Common myeloid progenitor, CD34-positive (primary cell): Measurements from ENCODE around the gene ATP8A2.

Experiments used
- CTCF ChIA-PET: fragments of 350-600 bp; sonication (Branson Sonifier 250); formaldehyde crosslinking; loops from one replicate; lab custom pipeline; 2021; ENCODE audit warnings: antibody characterized with exemption; lab: Charles Lee
- POLR2A ChIA-PET: fragments of 350-600 bp; sonication (Branson Sonifier 250); formaldehyde crosslinking; loops from one replicate; lab custom pipeline; 2021; ENCODE audit warnings: antibody characterized with exemption; lab: Charles Lee
- DNase-seq, 3 donors: peaks; one replicate each; pipeline versions ENCODE4 v3.0.0 to v3.0.0-alpha.2; 2013
- H3K27ac ChIP-seq, 2 experiments: 1 replicate in 1 of 2; 2 replicates in 1 of 2; pipeline ENCODE4 v1.7.0; 2013; ENCODE audit warnings: inconsistent platforms in 2 of 2, low read length in 2 of 2, mild to moderate bottlenecking in 2 of 2, low read depth in 1 of 2, moderate library complexity in 1 of 2; ENCODE audit not compliant: severe bottlenecking in 2 of 2, insufficient read depth in 1 of 2, poor library complexity in 1 of 2
- H3K27me3 ChIP-seq, 5 experiments: replicated peaks in 2 of 5; 1 replicate in 3 of 5; 2 replicates in 2 of 5; pipeline versions ENCODE4 v1.6.1 to v1.7.0; 2013; ENCODE audit warnings: low read length in 4 of 5, mild to moderate bottlenecking in 2 of 5, moderate library complexity in 2 of 5, inconsistent platforms in 1 of 5; ENCODE audit not compliant: insufficient read depth in 5 of 5, control insufficient read depth in 4 of 5
- H3K36me3 ChIP-seq, 4 experiments: 1 replicate in 2 of 4; 2 replicates in 2 of 4; pipeline versions ENCODE4 v1.6.1 to v1.7.0; 2013; ENCODE audit warnings: low read length in 3 of 4, control low read depth in 1 of 4, mild to moderate bottlenecking in 1 of 4; ENCODE audit not compliant: control insufficient read depth in 4 of 4, insufficient read depth in 4 of 4
- H3K4me1 ChIP-seq, 4 experiments: 1 replicate in 3 of 4; 2 replicates in 1 of 4; pipeline versions ENCODE4 v1.6.1 to v1.7.1; 2013; ENCODE audit warnings: low read length in 3 of 4, mild to moderate bottlenecking in 3 of 4, control low read depth in 1 of 4, inconsistent platforms in 1 of 4, moderate library complexity in 1 of 4; ENCODE audit not compliant: control insufficient read depth in 4 of 4, insufficient read depth in 4 of 4; ENCODE audit errors: control extremely low read depth in 1 of 4
- H3K4me3 ChIP-seq, 7 experiments: 1 replicate in 4 of 7; 2 replicates in 3 of 7; pipeline versions ENCODE4 v1.5.1 to v1.7.0; 2013; ENCODE audit warnings: mild to moderate bottlenecking in 7 of 7, low read length in 6 of 7, moderate library complexity in 6 of 7, inconsistent platforms in 2 of 7, low read depth in 2 of 7, control low read depth in 1 of 7; ENCODE audit not compliant: insufficient read depth in 4 of 7, control insufficient read depth in 1 of 7; ENCODE audit errors: extremely low read depth in 1 of 7
- H3K9me3 ChIP-seq, 5 experiments: 1 replicate in 4 of 5; 2 replicates in 1 of 5; pipeline versions ENCODE4 v1.6.1 to v1.7.1; 2013; ENCODE audit warnings: low read length in 4 of 5, mild to moderate bottlenecking in 2 of 5, inconsistent platforms in 1 of 5, low read depth in 1 of 5, moderate library complexity in 1 of 5; ENCODE audit not compliant: control insufficient read depth in 4 of 5, insufficient read depth in 2 of 5; ENCODE audit errors: control extremely low read depth in 1 of 5
- WGBS: methylation state at CpG from one replicate; pipeline ENCODE4 v1.1.5; 2013; ENCODE audit not compliant: insufficient coverage; 5-methylcytosine and 5-hydroxymethylcytosine counted together

The ATP8A2 gene

DNA sequence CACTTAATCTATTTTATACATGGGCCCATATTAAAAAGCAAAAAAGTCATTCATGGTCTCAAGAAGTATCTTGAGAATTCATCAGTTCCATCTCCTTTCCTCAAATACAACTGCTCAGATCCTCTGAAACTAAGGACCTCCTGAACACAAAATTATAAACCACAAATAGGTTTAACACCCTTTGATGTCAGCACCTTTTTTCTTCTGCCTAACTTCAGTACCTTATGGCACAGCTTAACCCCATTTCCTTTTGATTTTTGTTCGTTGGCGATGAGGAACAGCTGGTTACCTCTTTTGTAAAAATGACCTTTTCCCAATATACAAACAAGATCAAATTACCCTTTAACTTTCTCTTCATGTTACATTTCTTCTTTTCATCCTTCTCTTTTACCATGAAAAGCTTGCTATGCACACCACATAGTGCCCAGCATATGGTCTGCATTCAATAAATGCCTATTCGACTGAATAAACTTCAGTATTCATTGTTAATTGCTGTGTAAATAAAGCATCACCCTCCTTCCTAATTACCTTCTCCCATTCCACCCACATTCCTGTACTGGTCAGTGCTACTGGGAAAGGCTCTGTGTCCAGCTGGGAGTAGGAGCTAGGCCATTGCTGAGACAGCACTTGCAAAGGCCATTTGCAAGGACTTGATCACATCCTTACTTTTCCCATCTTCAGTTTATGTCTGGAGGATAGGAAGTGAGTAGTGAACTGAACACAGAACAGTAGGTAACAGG lies 362.1 kb downstream of the ATP8A2 start:
- no peak overlapping the region for H3K27ac ChIP-seq
- H3K9me3 ChIP-seq, result no peaks in the 10 kb centered on the region
- 77% methylated on average over 2 of the region's 3 CpGs for WGBS
- no peaks in the 10 kb centered on the region for H3K36me3 ChIP-seq
- H3K27me3 ChIP-seq, result peaks cover 0 to 2% (median 0%) of the 10 kb centered on the region in 5 experiments
- DNase-seq, result no peak
- CTCF ChIA-PET, result no interaction called here
- H3K4me1 ChIP-seq, result peaks cover 0 to 10% (median 10%) of the 10 kb centered on the region in 4 experiments
- H3K4me3 ChIP-seq, result no peak overlapping the region
- POLR2A ChIA-PET, result no interaction called here

DNA sequence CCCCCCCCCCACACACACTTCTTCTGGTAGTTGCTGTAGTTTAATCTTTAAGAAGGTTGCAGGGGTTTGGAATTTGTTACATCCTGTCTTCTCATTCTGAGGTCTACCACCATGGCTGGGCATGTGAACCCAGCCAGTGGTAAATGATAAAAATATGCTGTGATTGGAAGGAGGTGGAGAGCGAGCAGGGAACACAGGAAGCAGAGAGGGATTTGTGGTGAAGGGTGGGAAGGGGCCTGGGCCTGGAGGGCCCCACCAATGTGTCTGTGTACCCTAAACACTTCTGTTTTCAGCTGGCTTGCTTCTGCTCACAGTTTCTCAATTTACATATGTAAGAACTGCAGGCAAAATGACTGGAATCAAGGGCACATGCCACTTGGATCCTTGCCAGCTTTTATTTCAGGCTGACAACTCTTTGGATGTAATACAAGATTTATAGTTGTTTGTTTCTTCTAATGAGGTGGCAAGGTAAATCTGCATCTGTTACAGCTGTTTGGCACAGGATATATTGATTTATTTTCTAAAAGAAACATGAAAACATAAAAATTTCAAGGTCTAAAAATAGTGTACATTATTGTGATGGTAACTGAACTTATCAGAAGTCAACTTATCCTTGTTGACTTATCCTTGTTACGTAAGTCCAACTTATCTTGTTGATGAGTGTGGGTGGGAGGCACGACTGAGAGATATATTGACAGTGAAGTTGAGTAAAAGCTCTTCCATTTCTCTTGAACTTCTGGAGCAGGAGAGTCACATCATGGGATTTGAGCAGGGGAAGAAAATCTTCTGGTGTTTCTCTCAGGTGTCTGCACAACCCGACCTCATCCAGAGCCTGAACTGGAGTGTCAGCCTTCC lies 366.8 kb downstream of the ATP8A2 start:
- H3K27me3 ChIP-seq, result peaks cover 0 to 2% (median 0%) of the 10 kb centered on the region in 5 experiments
- WGBS, result 48% methylated on average over 3 of the region's 4 CpGs
- H3K4me1 ChIP-seq, result peaks cover 0 to 13% (median 11%) of the 10 kb centered on the region in 4 experiments
- CTCF ChIA-PET, result interaction anchor here (0.8 kb wide), 1 partner anchor 14 kb away, joined by 3 read pairs; no protein-coding TSS in a partner anchor
- H3K36me3 ChIP-seq, result no peaks in the 10 kb centered on the region
- H3K9me3 ChIP-seq, result no peaks in the 10 kb centered on the region
- H3K4me3 ChIP-seq, result no peak overlapping the region
- H3K27ac ChIP-seq, result no peak overlapping the region
- POLR2A ChIA-PET, result no interaction called here
- DNase-seq, result peak in 2 of 3 donors; percentile 46 to 52

DNA sequence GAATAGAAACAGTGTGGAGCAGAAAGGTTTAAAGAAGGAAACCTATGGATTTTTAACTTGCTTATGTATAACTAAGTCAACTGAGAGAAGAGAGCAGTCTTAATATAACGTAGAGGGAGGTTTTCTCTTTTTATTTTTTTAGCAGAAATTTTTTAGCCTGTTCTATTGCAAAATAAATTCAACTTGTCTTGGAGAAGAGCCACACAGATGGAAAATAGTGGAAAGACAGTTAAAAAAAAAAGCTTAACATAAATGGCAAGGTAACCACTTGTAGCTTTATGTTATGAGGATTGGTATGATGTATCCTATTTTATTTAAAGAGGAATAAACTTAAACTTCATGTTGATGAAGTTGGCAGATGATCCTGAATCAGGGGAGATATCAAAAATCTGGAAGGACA lies 367.6 kb downstream of the ATP8A2 start:
- H3K4me3 ChIP-seq, result no peak overlapping the region
- no peaks in the 10 kb centered on the region for H3K9me3 ChIP-seq
- ChIA-PET CTCF (no interaction called here), POLR2A (no interaction called here)
- no peak overlapping the region for H3K27ac ChIP-seq
- H3K27me3 ChIP-seq, result peaks cover 0 to 2% (median 0%) of the 10 kb centered on the region in 5 experiments
- WGBS, result 100% methylated on average over 1 of the region's 1 CpG
- H3K4me1 ChIP-seq, result peaks cover 0 to 13% (median 11%) of the 10 kb centered on the region in 4 experiments
- H3K36me3 ChIP-seq, result no peaks in the 10 kb centered on the region
- no peak for DNase-seq

DNA sequence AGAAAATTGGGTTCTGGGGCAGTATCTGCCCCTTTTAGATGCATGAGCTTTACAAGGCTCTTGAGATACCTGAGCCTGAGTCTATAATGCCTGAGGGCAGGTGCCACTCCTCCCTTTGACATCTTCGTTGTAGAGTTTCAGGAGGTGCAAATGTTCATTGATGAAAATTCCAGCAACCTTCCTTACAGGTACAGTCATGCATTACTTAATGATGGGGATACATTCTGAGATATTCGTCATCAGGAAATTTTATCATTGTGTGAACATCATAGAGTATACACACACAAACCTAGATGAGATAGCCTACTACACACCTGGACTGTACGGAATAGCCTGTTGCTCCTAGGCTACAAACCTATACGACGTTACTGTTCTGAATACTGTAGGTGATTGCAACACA lies 370.0 kb downstream of the ATP8A2 start:
- 100% methylated on average over 2 of the region's 5 CpGs for WGBS
- Histone ChIP-seq H3K4me3 (no peak overlapping the region), H3K9me3 (no peaks in the 10 kb centered on the region), H3K27ac (no peak overlapping the region), H3K4me1 (peaks cover 0 to 13% (median 11%) of the 10 kb centered on the region in 4 experiments), H3K36me3 (no peaks in the 10 kb centered on the region), H3K27me3 (peaks cover 0 to 2% (median 0%) of the 10 kb centered on the region in 5 experiments)
- DNase-seq, result no peak
- POLR2A ChIA-PET, result no interaction called here
- CTCF ChIA-PET, result no interaction called here

DNA sequence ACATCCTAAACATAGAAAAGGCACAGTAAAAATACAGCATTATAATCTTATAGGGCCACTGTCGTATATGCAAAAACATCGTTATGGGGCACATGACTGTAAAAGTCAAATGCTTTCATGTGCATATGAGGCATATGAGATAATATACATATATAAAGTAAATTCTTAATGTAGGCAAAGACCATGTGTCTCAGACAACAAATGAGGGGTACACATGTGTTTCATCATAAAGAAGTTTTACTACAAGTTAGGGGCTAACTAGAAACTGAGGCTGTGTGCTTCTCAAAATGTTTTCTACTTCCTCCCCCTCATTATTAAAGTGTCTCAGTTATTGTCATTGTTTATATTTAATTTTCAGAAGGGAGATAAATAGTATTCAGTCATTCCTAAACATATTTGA lies 370.4 kb downstream of the ATP8A2 start:
- no CpG with 5 or more reads among the region's 2 CpGs for WGBS
- ChIA-PET POLR2A (no interaction called here), CTCF (no interaction called here)
- no peak for DNase-seq
- H3K4me1 ChIP-seq, result peaks cover 0 to 13% (median 11%) of the 10 kb centered on the region in 4 experiments
- no peaks in the 10 kb centered on the region for H3K9me3 ChIP-seq
- no peak overlapping the region for H3K27ac ChIP-seq
- no peaks in the 10 kb centered on the region for H3K36me3 ChIP-seq
- H3K4me3 ChIP-seq, result no peak overlapping the region
- H3K27me3 ChIP-seq, result peaks cover 0 to 2% (median 0%) of the 10 kb centered on the region in 5 experiments

DNA sequence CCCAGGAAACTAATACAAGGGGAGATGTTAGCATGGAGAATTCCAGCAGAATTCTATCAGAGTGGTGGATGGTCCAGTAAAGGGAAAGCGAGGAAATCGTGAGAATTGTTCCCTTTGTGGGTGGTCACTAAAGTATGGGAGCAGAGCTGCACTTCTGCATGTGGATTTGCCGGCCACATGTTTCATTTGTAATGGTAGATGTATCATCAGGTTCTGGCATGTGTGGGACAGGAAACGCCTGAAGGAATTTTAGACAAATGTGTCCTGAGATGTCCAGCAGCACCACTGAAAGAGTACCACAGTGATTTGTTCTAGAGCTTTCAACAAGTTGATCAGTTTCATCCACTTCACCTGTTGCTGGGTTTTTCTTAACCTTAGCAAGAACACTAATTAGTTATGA lies 371.6 kb downstream of the ATP8A2 start:
- ChIA-PET POLR2A (no interaction called here), CTCF (interaction anchor here (1.6 kb wide), 1 partner anchor 10 kb away, joined by 3 read pairs; no protein-coding TSS in a partner anchor)
- no peak overlapping the region for H3K27ac ChIP-seq

More for the DNA sequence above, 371.6 kb downstream of the ATP8A2 start:
- no peaks in the 10 kb centered on the region for H3K36me3 ChIP-seq
- DNase-seq, result no peak
- 96% methylated on average over 4 of the region's 4 CpGs for WGBS
- no peak overlapping the region for H3K4me3 ChIP-seq
- H3K27me3 ChIP-seq, result peaks cover 0 to 2% (median 0%) of the 10 kb centered on the region in 5 experiments
- H3K9me3 ChIP-seq, result no peaks in the 10 kb centered on the region
- peaks cover 0 to 6% (median 4%) of the 10 kb centered on the region in 4 experiments for H3K4me1 ChIP-seq
